Brain pericyte (primary cell): ENCODE measurements around the gene FLYWCH1.
"Not testable (repeated sequence)": the region's sequence is repeated elsewhere in the genome, so short reads cannot be mapped to it uniquely, and the experiment has no call there.

ENCODE experiments used
- DNase-seq: peaks from one replicate; pipeline ENCODE4 v3.0.0-alpha.2; 2012; ENCODE audit warnings: low read depth, low spot score

Gene FLYWCH1

GRCh38 chr16:2898831-2899563 is 12.7 kb upstream of the FLYWCH1 start:
- no peak for DNase-seq

GRCh38 chr16:2899564-2900072 is 12.1 kb upstream of the FLYWCH1 start:
- DNase-seq: no peak

GRCh38 chr16:2900526-2901075 is 11.1 kb upstream of the FLYWCH1 start:
- DNase-seq: no peak

DNA sequence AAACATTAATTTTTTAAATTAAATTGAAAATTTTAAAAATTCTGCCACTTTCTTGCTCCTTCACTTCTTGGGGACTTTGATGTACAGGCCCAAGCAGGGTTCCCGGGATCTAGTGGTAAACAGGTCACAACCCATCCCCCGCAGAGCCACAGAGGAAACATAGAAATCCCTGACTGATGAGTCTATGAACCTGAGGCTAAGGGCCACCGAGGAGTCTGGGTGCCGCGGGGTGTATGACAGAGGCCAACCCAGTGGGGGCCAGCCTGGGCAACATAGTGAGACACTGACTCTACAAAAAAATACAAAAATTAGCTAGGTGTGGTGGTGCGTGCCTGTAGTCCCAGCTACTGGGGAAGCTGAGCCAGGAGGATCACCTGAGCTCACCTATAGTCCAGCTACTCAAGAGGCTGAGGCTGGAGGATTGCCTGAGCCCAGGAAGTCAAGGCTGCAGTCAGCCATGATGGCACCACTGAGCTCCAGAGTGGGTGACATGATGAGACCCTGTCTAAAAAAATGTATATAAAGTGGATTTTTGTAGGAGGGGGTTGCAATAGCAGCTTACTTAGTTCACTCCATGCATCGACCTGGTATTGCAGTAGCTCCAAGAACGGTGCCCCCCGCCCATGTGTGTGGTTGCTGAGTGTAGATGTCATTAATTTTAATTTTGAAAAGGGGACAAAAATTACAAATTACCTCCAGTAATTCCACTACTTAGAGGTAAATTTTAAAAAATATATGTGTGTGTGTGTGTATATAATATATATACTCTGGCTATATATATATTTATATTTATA is 9.2 kb upstream of the FLYWCH1 start:
- DNase-seq: no peak

DNA sequence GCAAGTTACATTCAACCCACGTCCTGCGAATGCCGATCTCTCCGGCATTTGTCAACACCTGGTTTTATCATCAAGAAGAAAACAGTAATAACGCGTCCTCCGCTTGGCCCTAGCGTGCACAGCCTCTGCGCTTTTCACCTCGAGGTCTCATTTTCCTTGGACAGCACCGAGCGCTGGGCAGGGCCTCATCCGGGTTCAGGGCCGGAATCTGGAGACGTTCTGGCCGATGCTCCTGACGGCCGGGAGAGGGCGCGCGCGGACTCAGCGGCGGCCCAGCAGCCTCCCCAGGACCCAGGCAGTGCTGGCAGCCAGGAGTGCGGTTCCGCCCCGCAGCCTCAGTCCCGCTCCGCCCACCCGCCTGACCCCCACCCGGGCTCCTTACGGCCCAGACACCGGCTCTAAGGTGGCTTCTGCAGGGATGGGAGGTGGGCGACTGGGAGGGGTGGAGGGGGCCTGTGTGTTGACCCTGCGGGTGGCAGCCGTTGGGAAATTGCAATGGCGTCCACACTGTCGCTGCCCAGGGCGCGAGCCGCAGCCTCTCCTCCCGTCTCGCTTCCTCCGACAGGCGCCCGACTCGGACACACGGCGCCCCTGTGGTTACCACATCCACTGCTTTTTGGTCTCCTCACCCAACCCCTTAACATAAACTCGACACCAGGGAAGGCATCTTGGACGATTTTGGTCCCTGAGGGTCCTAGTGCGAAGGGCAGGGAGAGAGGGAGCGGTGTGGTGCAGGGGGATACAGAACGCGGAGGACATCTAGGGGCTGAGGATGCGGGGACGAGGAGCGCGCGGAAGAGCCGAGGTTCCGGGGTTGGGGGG is 7.4 kb upstream of the FLYWCH1 start:
- peak; percentile 52 for DNase-seq

DNA sequence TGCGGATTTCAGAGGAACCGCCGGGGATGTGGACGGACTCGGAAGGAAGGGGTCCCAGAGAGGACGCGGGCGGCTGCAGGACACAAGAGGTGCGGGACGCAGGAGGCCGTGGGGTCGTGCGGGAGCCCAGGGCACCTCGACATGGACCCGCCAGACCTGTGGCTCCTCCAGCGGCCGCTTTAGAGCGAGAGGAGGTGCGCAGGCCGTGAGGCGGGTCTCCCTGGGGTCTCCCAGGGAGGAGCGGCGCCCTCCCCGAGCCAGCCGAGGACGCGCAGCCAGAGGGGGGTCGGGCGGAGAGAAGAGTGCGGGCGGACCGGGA is 6.8 kb upstream of the FLYWCH1 start:
- no peak for DNase-seq

DNA sequence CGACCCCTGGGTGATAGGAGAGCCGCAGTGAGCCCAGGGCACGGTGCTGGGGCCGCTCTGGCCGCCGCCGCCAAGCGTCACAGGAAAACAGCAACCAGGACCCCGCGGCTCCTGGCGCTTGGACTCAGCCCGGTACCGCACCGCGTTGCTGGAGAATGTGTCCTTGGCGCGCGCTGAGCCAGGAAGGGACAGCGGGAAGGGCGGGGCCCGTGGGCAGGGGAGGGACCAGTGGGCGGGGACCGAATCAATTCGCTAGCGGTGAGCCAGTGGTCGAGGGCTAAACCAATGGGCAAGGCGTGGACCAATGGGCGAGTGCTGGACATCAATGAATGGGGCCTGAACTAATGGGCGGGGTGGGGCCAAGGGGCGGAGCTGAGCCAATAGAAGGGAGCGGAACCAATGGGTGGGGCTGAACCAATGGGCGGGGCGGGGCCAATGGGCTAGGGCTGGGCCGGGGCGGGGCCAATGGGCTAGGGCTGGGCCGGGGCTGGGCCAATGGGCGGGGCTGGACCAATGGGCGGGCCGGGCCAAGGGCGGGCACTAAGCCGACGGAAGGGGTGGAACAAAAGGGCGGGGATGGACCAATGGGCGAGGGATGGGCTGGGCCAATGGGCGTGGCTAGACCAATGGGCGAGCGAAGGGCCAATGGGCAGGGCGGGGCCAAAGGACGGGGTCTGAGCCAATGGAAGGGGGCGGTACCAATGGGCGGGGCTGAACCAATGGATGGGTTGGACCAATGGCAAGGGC is 6.3 kb upstream of the FLYWCH1 start:
- DNase-seq: peak; percentile 98

GRCh38 chr16:2905988-2906387 is 5.7 kb upstream of the FLYWCH1 start:
- no peak for DNase-seq

DNA sequence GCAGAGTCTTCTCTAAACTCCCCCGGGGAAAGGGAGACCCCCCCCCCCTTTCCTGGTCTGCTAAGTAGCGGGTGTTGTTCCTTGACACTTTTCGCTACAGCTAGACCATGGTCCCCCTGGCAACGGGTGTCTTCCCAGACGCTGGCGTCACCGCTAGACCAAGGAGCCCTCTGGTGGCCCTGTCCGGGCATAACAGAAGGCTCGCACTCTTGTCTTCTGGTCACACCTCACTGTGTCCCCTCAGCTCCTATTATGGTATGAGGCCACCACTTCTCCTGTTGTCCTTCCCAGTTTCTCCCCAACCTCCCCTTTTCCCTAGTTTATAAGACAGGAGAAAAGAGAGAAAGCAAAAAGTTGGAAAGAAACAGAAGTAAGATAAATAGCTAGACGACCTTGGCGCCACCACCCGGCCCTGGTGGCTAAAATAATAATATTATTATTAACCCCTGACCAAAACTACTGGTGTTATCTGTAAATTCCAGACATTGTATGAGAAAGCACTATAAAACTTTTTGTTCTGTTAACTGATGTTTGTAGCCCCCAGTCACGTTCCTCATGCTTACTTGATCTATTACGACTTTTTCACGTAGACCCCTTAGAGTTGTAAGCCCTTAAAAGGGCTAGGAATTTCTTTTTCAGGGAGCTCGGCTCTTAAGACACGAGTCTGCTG is 4.5 kb upstream of the FLYWCH1 start:
- not testable (repeated sequence) for DNase-seq

DNA sequence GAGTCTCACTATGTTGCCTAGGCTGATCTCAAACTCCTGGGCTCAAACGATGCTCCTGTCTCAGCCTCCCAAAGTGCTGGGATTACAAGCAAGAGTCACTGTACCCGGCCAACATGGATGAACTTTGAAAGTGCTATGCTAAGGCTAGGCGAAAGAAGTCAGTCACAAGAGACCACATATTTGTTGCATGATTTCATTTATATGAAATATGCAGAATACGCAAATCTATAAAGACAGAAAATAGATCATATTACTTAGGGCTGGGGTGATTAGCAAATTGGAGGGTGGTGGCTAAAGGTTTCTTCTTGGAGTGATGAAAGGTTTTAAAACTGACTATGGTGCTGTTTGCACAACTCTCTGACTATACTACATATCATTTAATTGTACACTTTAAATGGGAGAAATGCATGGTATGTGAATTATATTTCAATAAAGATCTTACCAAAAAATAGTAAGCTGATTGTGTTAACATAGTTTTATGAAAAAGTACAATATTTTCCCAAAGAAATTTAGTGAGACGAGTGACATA is 1.2 kb upstream of the FLYWCH1 start:
- no peak for DNase-seq

GRCh38 chr16:2912330-2913199 is 834 bp downstream of the FLYWCH1 start:
- DNase-seq: peak; percentile 43

DNA sequence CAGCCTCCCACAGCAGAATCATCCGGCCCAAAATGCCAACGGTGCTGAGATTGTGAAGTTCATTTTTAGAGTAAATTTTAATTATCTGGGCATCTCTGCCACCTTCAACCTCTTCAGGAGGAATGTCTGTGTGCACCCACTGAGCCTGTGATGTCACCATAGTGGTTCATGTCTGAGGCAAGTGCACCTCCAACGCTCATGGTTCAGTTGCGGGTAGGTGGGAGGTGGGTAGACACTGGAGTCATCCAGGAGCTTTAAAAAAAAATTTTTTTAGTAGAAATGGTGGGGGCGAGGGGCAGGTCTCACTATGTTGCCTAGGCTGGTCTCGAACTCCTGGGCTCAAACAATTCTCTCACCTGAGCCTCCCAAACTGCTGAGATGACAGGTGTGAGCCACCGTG is 1.9 kb downstream of the FLYWCH1 start:
- DNase-seq: no peak

GRCh38 chr16:2914233-2914632 is 2.5 kb downstream of the FLYWCH1 start:
- no peak for DNase-seq

DNA sequence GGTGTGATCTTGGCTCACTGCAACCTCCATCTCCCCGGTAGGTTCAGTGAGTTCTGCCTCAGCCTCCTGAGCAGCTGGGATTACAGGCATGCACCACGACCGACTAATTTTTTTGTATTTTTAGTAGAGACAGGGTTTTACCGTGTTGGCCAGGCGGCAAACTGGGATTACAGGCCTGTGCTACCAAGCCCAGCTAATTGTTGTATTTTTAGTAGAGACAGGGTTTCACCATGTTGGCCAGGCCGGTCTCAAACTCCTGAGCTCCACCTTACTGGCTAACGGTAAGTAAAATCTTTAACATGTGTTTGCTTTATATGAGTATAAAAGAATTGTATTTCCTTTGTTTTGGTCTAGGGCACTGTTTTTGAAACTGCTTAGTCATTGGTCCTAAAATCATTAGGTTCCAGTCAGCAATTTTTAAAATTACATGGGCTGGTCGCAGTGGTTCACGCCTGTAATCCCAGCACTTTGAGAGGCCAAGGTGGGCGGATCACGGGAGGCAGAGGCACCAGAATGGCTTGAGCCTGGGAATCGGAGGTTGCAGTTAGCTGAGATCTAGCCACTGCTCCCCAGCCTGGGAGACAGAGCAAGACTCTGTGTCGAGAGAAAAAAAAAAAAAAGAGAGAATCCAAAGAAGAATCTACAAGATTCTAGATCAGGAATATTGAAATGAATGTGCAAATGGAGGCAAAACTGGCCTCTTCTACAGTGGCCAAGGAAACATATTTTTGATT is 3.6 kb downstream of the FLYWCH1 start:
- no peak for DNase-seq

- no peak for DNase-seq
Measured at GRCh38 chr16:2919511-2920255, 8.0 kb downstream of the FLYWCH1 start.

- DNase-seq: no peak
Measured at GRCh38 chr16:2923481-2923880, 11.8 kb downstream of the FLYWCH1 start.

DNA sequence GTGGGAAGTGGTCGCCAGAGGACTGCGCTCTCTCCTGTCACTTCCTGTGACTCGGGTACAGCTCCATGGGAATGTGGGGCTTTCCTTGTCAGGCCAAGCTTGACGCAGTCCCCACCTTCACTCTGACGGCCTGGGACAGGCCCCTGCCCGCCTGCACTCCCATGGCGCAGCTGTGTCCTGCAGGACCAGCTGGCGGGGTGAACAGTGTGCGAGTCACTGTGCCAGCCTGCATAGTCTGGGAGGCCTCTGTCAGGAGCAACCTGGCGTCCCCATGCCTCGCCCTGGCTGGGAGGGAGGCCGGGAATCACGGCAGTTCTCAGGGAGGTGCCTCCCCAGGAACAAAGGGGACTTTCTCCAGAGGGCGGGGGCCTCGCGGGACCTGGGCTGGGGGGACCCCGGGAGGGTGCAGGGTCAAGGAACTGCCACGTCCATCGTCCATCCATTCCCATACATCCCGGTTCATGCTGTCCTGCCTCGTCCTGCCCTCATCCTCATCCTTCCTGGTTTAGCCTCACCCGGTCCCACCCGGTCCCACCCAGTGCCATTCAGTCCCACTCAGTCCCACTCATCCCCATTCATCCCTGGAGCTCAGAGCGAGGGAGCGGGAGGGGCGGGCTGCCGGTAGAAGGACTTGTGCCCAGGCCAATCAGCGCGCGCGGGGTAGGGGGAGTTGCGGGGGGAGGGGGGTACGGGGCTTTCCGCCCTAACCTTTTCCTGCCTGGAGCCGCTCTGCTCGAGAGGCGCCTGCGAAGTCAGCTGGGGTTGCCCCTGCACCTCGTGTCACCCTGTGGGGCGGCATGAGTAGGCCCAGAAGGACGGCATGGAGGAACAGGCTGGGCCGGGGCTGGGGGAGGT is 13.4 kb downstream of the FLYWCH1 start:
- DNase-seq: no peak
